A673 (cell line): ENCODE data around the gene NRXN2. TPM values are rescaled to one million over a fixed set of nuclear protein-coding genes. Genes with fewer than 3 reads are reported as not detected.

Source experiments
- BruUV-seq: library from RNA; stranded (reverse); fragments of 400-500 nt; replicated peaks from 2 replicates; lab custom pipeline; 2021; lab: Mats Ljungman, UMichigan
- CTCF ChIA-PET: fragments of 300-600 bp; sonication (Branson Sonifier 250); formaldehyde crosslinking; loops from one replicate; lab custom pipeline; 2022; ENCODE audit warnings: antibody characterized with exemption; lab: Charles Lee
- POLR2A ChIA-PET: fragments of 300-600 bp; sonication (Branson Sonifier 250); formaldehyde crosslinking; loops from one replicate; lab custom pipeline; 2022; ENCODE audit warnings: antibody characterized with exemption; ENCODE audit not compliant: low non-redundant PET; lab: Charles Lee
- DNase-seq: peaks from one replicate; pipeline ENCODE4 v3.0.0-alpha.2; 2015; ENCODE audit warnings: low spot score
- H3K27ac ChIP-seq: fragments of 200-600 bp; sonication (generic); 2 replicates; pipeline ENCODE4 v1.5.1; 2016; ENCODE audit warnings: mixed run types, low read depth, mild to moderate bottlenecking, mixed read lengths, antibody characterized with exemption, low read length; ENCODE audit not compliant: poor library complexity, severe bottlenecking
- H3K27me3 ChIP-seq: fragments of 200-600 bp; sonication (generic); replicated peaks from 2 replicates; pipeline ENCODE4 v1.6.1; 2017; ENCODE audit warnings: mixed run types, low read depth, mild to moderate bottlenecking, mixed read lengths, antibody characterized with exemption, low read length; ENCODE audit not compliant: insufficient read depth, poor library complexity
- H3K36me3 ChIP-seq: fragments of 200-600 bp; sonication (generic); 2 replicates; pipeline ENCODE4 v1.6.1; 2016; ENCODE audit warnings: mixed run types, mild to moderate bottlenecking, mixed read lengths, antibody characterized with exemption, low read length; ENCODE audit not compliant: insufficient read depth, poor library complexity, severe bottlenecking
- H3K4me1 ChIP-seq: fragments of 200-600 bp; sonication (generic); 2 replicates; pipeline ENCODE4 v1.6.1; 2017; ENCODE audit warnings: mixed run types, mild to moderate bottlenecking, mixed read lengths, antibody characterized with exemption, low read length; ENCODE audit not compliant: insufficient read depth, poor library complexity, severe bottlenecking
- H3K4me3 ChIP-seq: fragments of 200-600 bp; sonication (generic); 2 replicates; pipeline ENCODE4 v1.5.1; 2016; ENCODE audit warnings: low read depth, mixed run types, mild to moderate bottlenecking, mixed read lengths, low read length; ENCODE audit not compliant: poor library complexity, severe bottlenecking
- H3K9me3 ChIP-seq: fragments of 200-600 bp; sonication (generic); 2 replicates; pipeline ENCODE4 v1.6.1; 2016; ENCODE audit warnings: mixed run types, low read depth, mild to moderate bottlenecking, mixed read lengths, antibody characterized with exemption, low read length; ENCODE audit not compliant: poor library complexity, severe bottlenecking
- CTCF ChIP-seq: fragments of 300-800, 200-600 bp; sonication (generic); conservative IDR thresholded peaks from 2 replicates; pipeline ENCODE4 v1.5.1; 2017; ENCODE audit warnings: low read depth, mild to moderate bottlenecking, antibody characterized with exemption, low read length, moderate library complexity, mixed read lengths
- EZH2 ChIP-seq: fragments of 200-600 bp; sonication (generic); IDR thresholded peaks from 2 replicates; pipeline ENCODE4 v1.6.1; 2017; ENCODE audit warnings: borderline replicate concordance, low read depth, mild to moderate bottlenecking, mixed read lengths, antibody characterized with exemption, low read length; ENCODE audit not compliant: poor library complexity, severe bottlenecking
- intact Hi-C: fragments of 100-400 bp; cut with micrococcal nuclease; formaldehyde crosslinking; loops from one replicate; pipeline ENCODE4 v1.10.0; 2022; ENCODE audit not compliant: unreplicated experiment
- total RNA-seq: library from RNA; stranded (reverse); gene quantifications from 2 replicates; pipeline ENCODE4 v1.2.3, GENCODE V29; 2021

NRXN2 gene
- total RNA-seq, 1 experiment from 2014 or later, result 5.0 TPM

DNA sequence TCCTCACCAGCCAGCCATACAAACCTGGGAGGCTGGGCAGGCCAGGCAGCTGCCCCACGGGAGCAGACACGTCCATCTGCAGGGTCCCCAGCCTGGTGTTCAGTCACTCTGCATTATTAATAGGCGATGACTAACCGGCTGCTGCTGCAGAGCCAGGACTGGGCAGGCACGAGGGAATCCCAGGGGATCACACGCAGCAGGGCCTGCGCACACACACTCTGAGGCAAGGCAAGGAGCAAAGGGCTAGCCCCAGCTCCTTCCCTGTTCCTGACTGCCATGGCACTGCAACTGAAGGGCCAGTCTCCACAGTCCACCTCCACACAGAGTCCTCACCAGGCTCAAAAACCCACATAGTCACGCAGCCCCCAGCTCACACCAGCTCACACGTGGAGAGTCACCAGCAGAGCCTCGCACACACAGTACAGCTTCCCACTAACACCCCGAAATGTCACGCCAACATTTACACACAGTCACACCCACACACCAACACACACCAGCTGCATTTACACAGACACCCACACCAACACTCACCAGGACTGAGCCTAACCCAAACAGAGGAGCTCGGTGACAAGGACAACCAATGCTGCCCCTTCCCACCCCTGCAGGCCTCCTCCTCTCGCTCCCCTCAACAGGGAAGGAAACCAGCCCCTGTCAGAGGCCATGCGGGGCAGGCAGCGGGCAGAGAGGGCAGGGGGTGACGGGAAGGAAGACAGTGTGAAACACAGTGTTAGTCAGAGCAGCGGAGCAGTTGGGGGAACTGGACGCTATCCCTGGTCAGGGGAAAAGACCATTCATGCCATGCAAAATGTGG is 47.3 kb downstream of the NRXN2 start:
- intact Hi-C loops, result no loop called here
- no TSS peak for BruUV-seq
- no peaks in the 10 kb centered on the region for H3K9me3 ChIP-seq
- H3K36me3 ChIP-seq, result no peaks in the 10 kb centered on the region
- ChIA-PET POLR2A (no interaction called here), CTCF (interaction anchor here (2.6 kb wide), 1 partner anchor 13 kb away, joined by 7 read pairs; no protein-coding TSS in a partner anchor)
- peaks cover 57% of the 10 kb centered on the region for H3K27me3 ChIP-seq
- no peak overlapping the region for H3K27ac ChIP-seq
- peaks cover 13% of the 10 kb centered on the region for H3K4me1 ChIP-seq
- H3K4me3 ChIP-seq, result no peak overlapping the region
- TF ChIP-seq EZH2, result no peak
- no peak for TF ChIP-seq CTCF
- DNase-seq, result peak; percentile 88

DNA sequence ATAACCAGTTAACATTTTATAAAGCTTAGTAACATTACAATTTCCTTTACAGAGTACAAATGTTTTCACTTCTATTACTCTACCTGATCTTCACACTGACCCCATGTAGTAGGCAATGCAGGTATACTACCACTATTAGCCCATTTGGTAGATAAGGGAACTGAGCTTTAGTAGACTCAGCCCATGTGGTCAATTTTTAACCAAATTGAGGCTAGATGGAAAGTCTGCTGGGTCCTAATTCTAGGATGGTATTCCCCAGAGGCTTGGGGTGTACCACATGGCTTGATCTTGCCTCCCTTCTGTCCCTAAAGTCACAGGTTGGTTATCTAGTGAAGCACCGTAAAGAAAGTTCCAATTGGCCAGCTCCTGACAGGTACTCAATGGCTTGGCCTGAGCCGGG is 48.2 kb downstream of the NRXN2 start:
- ChIA-PET CTCF (interaction anchor here (0.6 to 2.6 kb wide), 3 partner anchors 14 to 226 kb away, joined by 3 to 7 read pairs (median 3); no protein-coding TSS in a partner anchor), POLR2A (no interaction called here)
- no peak for DNase-seq
- Histone ChIP-seq H3K27me3 (peaks cover 54% of the 10 kb centered on the region), H3K4me3 (no peak overlapping the region), H3K9me3 (no peaks in the 10 kb centered on the region), H3K4me1 (peaks cover 13% of the 10 kb centered on the region), H3K36me3 (no peaks in the 10 kb centered on the region), H3K27ac (no peak overlapping the region)
- intact Hi-C loops, result no loop called here
- no peak for TF ChIP-seq EZH2
- TF ChIP-seq CTCF, result no peak
- BruUV-seq, result no TSS peak

GRCh38 chr11:64673279-64673678 is 49.7 kb downstream of the NRXN2 start:
- no peak for DNase-seq
- ChIA-PET POLR2A (interaction anchor here (0.5 kb wide), 1 partner anchor 1008 kb away, joined by 9 read pairs; no protein-coding TSS in a partner anchor), CTCF (interaction anchor here (0.6 kb wide), 1 partner anchor 16 kb away, joined by 4 read pairs; no protein-coding TSS in a partner anchor)
- Histone ChIP-seq H3K4me3 (no peak overlapping the region), H3K4me1 (peaks cover 13% of the 10 kb centered on the region), H3K9me3 (no peaks in the 10 kb centered on the region), H3K27me3 (peaks cover 56% of the 10 kb centered on the region), H3K27ac (no peak overlapping the region), H3K36me3 (no peaks in the 10 kb centered on the region)
- intact Hi-C loops, result no loop called here
- TF ChIP-seq CTCF (no peak), EZH2 (no peak)
- BruUV-seq, result no TSS peak
